ENCODE data around the gene FUT7.

Gene FUT7

GRCh38 chr9:136981588-136982231, 50.2 kb downstream of the FUT7 start:
- DNase-seq, result no peak

GRCh38 chr9:136980669-136981478, 51.0 kb downstream of the FUT7 start:
- no peak for DNase-seq
